Endothelial cell of umbilical vein (primary cell): ENCODE data around the gene JADE3.

ENCODE experiments used
- FOS ChIP-seq: IDR thresholded peaks from 2 replicates; pipeline ENCODE4 v1.6.1; 2011; ENCODE audit warnings: mild to moderate bottlenecking, low read length, moderate library complexity, borderline replicate concordance; ENCODE audit not compliant: insufficient read depth
- JUN ChIP-seq: IDR thresholded peaks from 2 replicates; pipeline ENCODE4 v1.6.1; 2011; ENCODE audit warnings: borderline replicate concordance, low read depth; ENCODE audit not compliant: insufficient read length, insufficient read depth
- POLR2A ChIP-seq: IDR thresholded peaks from 2 replicates; pipeline ENCODE4 v1.6.1; 2012; ENCODE audit warnings: low read depth, mild to moderate bottlenecking, control low read depth, low read length
- POLR2AphosphoS5 ChIP-seq: IDR thresholded peaks from 2 replicates; pipeline ENCODE4 v1.6.1; 2012; ENCODE audit warnings: low read depth, mild to moderate bottlenecking, control low read depth, low read length, moderate library complexity; ENCODE audit not compliant: insufficient read depth
- TF ChIP-seq, protein P1 (sequence below), 2 donors: IDR thresholded peaks; 1 replicate in 1 of 2; 2 replicates in 1 of 2; pipeline ENCODE4 v1.5.1; 2011; ENCODE audit warnings: low read length in 2 of 2, mild to moderate bottlenecking in 2 of 2, moderate library complexity in 2 of 2, control low read depth in 1 of 2, inconsistent platforms in 1 of 2, low read depth in 1 of 2; ENCODE audit not compliant: insufficient read depth in 1 of 2; ENCODE audit errors: extremely low read depth in 1 of 2

DNA sequence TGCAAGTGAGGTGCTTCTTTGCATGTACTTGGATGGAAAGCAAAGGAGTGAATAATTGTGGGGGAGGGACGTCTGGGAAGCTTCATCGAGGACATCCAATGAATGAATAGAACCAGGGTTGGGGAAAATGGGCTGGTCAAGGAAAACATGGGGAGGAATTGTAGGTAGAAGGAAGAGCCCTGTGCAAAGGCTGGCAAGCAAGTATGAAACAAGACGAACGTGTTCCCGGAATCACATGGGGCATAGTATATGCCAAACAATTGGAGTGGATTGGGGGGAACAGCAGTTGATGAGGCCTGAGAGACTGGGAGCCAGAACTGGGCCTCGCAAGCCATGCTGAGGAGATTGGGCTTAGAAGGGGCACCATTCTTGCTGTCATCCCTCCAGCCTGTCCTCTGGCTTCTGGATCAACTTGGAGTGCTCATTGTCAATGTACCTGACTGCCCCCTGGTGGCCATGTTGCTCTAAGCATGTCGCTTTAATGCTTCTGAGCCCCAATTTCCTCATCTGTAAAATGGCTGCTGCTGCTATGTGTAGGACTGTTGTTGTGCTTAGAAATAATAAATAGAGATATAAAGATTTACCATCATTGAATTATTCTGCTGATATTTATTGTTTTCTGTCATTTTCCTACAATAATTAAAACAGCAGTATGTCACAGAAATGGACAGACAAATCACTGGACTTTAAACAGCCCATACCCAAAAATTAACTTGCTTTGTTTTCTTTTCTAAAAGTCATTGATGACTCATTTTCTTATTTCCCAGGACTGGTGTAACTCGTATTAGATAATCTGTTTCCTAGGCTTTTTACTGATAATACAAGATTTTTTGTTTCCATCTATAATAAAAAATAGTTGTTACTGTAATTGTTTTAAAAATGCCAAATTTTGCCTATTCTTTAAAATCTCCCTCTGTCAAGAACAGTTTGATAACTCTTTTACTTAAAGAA lies 66.4 kb downstream of the JADE3 start:
- peak; percentile 23 for TF ChIP-seq FOS
- TF ChIP-seq, protein P1, sequence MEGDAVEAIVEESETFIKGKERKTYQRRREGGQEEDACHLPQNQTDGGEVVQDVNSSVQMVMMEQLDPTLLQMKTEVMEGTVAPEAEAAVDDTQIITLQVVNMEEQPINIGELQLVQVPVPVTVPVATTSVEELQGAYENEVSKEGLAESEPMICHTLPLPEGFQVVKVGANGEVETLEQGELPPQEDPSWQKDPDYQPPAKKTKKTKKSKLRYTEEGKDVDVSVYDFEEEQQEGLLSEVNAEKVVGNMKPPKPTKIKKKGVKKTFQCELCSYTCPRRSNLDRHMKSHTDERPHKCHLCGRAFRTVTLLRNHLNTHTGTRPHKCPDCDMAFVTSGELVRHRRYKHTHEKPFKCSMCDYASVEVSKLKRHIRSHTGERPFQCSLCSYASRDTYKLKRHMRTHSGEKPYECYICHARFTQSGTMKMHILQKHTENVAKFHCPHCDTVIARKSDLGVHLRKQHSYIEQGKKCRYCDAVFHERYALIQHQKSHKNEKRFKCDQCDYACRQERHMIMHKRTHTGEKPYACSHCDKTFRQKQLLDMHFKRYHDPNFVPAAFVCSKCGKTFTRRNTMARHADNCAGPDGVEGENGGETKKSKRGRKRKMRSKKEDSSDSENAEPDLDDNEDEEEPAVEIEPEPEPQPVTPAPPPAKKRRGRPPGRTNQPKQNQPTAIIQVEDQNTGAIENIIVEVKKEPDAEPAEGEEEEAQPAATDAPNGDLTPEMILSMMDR (IDR thresholded peaks at IDR 0.05; ENCODE audit: extremely low read depth in 1 of 2, insufficient read depth in 1 of 2, low read depth in 1 of 2, low read length in 2 of 2): peak; percentile 65 to 66
- no peak for TF ChIP-seq POLR2A
- no peak for TF ChIP-seq POLR2AphosphoS5
- TF ChIP-seq JUN: peak; percentile 58
